Activated effector memory CD4-positive, alpha-beta T cell treated with Interleukin-2 at 50 U/mL for 16 hours (primary cell): ENCODE results near the gene GPD1.
A peak's percentile ranks its signal among the peaks of the same experiment; 100 is the strongest.
"Not testable (repeated sequence)": the region's sequence is repeated elsewhere in the genome, so short reads cannot be mapped to it uniquely, and the experiment has no call there.

Source experiments
- DNase-seq: peaks from one replicate; pipeline ENCODE4 v3.0.0-alpha.2; 2020

Gene GPD1

DNA sequence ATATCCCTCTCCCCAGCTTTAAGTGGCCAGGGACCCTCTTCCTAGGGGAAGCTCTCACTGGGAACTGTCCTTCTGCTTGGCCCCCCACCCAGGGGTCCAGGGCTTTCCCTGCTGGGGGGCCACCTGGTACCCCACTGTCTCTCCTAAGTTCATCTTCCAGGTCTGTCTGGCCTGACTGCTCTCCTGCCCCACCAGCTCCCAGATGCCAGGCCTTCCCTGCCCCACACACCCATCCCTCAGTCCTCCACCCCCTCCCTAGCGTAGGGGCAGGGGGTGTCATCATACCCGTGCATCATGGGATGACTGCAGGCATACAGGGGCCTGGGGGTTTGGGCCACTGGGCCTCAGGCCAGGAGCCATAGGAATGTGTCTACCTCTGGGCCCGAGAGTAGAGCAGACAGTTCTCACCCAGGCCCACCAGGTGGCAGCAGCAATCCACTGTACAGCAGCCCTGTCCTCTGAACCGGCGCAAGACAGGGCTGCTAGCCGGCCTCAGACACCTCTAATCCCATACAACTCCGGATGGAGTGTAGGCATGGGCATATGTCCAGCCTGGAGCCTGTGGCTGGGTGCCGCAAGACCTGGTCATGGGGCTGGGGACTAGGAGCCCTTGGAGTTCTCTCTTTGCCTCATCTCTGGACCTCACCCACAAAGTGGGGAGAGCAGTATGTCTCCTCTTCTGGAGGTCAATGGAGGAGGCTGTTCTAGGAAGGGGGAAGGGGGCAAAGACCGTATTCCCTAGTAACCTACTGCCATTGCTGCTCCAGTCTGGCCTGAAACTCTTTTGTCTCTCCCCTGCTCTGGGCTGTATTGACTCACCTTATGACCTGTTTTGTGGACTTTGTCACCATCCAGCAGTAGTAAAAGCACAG is 28.6 kb upstream of the GPD1 start:
- peak; percentile 72 for DNase-seq

DNA sequence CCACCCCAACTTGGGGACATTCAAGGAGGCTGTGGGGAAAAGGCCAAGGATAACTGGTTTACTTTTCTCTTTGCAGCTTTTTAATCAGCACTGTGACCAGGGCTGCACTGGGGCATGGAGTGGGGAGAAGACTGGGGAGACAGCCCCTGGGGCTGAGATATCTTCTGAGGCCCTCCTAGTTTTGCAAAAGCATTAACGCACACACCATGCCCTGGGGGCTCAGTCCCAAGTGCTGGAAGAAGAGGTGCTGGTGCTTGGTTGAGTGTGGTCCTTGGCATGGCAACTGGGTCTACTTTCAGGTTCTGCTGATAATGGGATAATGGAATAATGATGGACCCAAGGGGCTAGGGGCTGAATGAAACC is 28.0 kb upstream of the GPD1 start:
- DNase-seq = no peak

DNA sequence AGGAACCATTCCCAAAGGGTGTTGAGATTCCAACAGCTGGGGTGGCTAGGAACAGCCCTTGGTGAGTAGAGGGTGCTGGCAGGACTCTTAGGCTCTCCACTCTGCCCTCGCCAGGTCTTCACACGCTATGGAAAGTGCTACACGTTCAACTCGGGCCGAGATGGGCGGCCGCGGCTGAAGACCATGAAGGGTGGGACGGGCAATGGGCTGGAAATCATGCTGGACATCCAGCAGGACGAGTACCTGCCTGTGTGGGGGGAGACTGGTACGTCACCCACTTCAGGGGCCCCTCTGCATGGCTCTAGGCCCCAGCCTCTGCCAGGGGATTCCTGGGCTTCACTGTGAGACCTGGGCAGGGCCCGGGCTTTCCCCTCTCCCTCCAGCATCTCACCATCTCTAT is 26.7 kb upstream of the GPD1 start:
- DNase-seq = no peak

DNA sequence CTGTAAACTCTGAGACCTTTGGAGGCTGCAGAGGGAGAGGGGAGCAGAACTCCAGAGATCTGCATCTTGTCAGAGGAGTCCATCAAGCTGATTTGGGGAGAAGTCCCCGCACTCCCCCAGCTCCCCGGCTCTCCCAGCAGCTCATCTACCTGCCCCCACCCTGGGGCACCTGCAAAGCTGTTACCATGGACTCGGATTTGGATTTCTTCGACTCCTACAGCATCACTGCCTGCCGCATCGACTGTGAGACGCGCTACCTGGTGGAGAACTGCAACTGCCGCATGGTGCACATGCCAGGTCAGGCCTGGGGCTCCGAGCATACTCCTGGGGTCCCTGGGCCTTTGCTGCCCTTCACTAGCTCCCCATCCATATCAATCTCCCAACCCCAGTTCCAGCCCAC is 25.5 kb upstream of the GPD1 start:
- DNase-seq = no peak

DNA sequence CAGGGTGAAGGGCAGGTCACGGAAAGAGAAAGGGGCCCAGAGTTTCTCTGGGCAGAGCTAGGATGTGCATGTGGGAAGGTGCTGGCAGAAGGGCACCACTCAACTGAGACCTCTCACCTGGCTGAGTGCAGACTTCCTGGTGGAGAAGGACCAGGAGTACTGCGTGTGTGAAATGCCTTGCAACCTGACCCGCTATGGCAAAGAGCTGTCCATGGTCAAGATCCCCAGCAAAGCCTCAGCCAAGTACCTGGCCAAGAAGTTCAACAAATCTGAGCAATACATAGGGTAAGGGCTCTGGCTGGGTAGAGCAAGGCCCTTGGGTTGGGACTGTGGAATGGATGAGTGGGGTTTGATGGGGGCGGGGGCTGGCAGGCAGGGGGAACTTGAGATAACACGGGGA is 24.0 kb upstream of the GPD1 start:
- no peak for DNase-seq

DNA sequence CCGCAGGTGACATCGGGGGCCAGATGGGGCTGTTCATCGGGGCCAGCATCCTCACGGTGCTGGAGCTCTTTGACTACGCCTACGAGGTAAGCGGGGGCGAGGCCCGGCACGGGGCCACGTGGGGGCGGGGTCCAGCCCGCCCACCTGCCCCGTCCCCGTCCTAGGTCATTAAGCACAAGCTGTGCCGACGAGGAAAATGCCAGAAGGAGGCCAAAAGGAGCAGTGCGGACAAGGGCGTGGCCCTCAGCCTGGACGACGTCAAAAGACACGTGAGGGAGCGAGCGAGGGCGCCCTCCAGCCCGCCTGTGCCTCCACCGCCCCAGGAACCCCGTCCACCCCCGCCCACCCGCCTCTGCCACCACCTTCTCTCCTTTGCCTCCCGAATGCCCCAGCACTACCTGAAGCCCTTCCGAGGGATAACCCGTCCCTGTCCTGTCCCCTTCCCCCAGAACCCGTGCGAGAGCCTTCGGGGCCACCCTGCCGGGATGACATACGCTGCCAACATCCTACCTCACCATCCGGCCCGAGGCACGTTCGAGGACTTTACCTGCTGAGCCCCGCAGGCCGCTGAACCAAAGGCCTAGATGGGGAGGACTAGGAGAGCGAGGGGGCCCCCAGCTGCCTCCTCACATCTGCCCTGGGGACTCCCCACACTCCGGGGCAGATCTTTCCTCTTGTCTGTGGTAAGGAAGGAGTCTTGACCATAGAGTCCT is 22.6 kb upstream of the GPD1 start:
- DNase-seq = no peak

DNA sequence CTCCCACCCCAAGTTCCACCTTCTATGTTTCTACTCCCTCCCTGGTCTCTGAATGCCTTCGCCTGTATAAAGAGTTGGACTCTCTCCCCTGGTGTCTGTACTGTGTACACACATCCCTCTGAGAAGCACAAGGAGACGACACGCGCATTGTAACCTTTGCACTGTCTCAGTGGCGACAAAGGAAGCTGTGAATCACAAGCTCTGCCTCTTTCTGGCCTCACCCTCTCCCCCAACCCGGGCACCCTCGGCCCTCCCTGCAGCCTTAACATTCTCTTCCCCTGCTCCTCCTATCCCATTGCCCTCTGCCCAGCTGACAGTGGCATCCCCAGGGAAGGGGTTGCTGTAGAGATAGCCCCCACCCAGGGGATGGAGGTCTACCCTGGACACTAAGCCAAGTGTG is 21.2 kb upstream of the GPD1 start:
- DNase-seq = no peak

DNA sequence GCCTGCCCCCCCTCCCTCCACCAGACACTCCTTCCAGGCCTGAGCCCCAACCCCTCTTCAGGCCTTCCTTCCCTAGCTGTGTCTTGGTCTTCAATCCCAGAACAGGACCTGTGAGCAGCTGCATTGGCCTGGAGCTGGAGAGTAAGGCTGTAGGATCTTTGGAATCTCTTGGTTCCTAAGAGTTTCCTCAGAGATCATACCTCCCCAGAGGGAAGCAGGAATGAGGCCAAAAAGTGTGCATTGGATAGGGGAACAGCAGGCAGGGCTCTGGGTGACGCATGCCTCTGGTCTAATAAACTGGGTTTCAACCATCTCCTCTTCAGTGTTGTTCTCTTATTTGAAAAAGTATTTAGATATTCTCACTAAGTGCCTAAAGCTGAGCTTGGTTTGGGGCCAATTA is 20.5 kb upstream of the GPD1 start:
- no peak for DNase-seq

DNA sequence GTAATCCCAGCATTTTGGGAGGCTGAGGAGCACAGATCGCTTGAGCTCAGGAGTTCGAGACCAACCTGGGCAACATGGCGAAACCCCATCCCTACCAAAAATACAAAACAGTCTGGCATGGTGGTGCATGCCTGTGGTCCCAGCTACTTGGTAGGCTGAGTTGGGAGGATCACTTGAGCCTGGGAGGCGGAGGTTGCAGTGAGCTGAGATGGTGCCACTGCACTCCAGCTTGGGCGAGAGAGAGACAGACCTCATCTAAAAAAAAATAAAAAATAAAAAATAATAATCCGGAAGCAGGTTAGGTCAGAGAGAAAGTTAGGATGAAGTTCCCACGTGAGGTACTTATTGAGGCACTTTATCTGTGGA is 19.4 kb upstream of the GPD1 start:
- not testable (repeated sequence) for DNase-seq

DNA sequence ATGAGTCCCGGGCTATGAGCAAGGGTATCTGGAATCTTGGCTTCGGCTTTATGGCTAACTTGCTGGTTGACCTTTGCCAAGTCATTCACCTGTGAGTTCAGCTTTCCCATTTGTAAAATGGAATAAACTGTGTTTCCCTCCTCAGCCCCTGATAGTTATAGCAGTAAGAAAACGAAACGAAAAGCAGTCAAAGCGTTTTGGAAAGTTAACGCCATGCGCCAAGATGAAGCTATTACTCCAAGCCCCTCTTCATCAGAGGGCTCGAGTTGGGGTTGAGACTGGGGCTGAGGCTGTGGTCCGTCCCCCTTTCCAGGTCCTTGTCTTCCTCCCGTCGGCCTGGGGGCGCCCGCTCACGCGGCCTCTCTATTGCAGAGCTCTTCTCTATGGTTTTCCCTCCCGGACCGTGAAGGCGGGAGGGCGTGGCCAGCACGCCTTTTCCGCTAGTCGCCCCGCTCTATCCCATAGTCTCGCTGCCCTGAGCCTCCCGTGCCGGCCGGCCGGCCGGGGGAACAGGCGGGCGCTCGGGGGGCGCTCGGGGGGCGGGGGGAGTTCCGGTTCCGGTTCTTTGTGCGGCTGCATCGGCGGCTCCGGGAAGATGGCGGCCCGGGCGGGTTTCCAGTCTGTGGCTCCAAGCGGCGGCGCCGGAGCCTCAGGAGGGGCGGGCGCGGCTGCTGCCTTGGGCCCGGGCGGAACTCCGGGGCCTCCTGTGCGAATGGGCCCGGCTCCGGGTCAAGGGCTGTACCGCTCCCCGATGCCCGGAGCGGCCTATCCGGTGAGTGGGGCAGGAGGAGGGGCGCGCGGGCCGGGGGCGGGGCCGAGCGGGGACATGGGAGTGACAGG is 18.8 kb upstream of the GPD1 start, which contains the start of gene SMARCD1:
Gene SMARCD1 (plus strand): TSS at position 568 of the 840 bp plus-strand sequence. CDS start 28 bp downstream, at position 596.
- DNase-seq = peak; percentile 81

DNA sequence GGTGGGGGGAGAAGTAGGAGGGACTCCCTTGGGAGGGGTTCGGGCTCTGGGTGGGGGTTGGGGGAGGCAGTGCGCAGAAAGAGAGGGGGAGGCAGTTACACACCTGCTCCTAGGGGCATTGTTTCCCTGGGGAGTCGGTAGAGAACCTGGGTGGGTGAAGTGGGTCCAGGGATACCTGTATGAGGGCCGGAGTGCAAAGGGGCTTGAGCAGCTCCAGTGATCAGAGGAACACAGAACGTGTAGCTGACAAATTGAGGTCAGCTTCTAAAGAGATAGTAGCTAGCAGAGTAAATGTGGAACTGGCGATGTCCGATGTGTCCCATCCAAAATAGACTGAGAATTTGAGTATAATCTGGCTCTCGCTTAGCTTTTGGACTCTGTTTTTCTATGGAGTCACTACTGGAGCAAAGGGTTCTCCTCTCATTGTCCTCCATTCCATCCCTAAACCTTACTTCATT is 18.2 kb upstream of the GPD1 start:
- DNase-seq = no peak

DNA sequence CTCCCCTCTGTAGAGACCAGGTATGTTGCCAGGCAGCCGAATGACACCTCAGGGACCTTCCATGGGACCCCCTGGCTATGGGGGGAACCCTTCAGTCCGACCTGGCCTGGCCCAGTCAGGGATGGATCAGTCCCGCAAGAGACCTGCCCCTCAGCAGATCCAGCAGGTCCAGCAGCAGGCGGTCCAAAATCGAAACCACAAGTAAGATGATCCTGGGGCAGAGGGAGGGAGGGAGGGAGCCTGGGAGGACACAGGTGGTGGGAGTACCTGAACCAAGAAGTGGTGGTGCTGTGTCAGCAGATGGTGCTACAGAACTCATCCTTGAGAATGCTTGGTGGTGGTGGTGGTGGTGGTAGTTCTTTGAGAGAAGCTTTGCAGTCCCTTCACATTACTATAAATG is 17.7 kb upstream of the GPD1 start:
- DNase-seq = no peak

DNA sequence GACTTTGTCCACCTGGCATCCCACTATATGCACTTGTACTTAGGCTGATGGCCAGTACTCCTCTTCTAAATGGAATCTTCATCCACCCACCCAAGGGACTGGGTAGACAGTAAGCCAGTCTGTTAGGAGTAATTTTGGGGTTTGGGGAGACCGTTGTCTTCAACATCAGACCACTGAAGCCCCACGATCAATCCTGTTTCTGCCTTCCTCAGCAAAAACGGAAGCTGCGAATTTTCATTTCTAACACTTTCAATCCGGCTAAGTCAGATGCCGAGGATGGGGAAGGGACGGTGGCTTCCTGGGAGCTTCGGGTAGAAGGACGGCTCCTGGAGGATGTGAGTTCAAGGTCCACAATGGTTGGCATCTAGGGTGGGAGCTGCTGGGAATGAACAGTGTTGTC is 16.7 kb upstream of the GPD1 start:
- no peak for DNase-seq

DNA sequence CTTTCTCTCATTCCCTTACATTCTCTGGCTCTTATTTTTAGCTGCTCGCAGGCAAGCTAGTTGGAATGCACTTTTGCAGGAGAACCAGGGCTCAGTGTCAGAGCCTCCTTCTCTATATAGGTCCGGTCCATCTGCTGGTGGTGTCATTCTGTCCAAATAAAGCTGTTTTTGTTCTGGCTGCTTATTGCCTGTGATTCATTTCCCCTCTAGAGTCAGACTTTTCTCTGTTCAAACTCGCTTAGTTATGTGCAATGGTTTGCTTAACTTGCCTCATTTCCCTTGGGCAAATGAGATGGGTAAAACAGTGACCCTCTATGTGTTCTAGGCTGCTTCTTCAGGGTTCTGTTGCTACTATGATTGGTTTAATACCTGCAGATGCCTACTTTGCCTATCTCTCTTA is 15.8 kb upstream of the GPD1 start:
- DNase-seq = no peak

DNA sequence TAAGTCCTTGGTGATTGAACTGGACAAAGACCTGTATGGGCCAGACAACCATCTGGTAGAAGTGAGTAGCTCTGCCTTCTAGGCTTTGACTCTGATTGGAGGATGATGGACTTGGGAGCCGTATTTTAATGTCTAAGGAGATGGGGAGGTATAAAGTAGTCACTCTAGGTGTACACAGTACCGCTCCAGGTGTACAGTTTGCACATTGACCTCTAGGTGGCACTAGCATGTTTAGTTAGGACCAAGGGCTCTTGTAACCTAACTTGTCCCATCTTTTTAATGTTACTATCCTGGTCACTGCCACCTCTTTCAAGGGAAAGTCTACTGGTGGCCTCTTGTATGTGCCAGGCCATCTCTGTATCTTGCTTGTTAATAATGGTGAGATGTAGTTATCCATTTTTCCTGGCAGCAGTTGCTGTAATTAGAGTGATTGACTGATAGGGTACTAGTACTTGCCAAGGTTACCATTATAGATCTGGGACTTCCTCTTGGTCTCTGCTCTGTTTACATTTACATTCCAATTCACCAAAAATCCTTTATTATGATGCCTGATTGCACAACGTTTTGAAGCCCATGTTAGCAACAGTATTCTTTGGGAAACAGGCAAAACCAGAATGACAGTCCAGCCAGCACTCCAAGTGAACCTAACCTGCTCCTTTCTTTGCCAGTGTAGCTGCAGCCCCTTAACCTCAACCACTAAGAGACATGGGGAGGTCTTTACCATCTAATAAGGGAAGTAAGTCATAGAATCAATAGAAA is 15.1 kb upstream of the GPD1 start:
- DNase-seq = peak; percentile 21

DNA sequence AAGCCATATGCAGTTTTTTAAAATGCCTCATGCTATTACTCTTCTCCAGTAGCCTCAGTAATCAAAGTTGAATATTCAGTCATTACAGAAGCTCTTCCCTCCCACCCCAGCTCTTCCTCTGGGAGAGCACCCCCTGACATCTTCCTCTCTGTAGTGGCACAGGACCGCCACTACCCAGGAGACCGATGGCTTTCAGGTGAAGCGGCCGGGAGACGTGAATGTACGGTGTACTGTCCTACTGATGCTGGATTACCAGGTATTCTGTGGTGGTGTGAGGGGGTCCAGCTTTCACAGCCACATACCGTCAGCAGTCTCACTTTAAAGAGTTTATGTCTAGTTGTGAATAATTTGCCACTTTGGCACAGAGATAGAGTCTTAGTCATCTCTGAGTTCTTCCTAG is 14.1 kb upstream of the GPD1 start:
- DNase-seq = no peak

DNA sequence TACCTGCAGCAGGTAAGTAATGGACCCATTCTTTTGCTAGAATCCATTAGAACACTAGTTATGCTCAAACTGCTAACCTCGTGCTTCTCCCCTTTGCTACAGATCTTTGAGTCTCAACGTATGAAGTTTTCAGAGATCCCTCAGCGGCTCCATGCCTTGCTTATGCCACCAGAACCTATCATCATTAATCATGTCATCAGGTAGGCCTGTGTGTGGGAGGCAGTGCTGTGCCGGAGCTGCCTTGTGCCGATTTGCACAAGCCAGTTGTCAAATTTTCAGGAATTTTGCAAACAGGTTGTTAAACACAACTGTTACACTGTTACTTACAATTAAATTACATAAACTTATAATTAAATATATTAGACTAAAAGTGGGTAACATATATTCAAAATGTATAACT is 13.4 kb upstream of the GPD1 start:
- DNase-seq = no peak

DNA sequence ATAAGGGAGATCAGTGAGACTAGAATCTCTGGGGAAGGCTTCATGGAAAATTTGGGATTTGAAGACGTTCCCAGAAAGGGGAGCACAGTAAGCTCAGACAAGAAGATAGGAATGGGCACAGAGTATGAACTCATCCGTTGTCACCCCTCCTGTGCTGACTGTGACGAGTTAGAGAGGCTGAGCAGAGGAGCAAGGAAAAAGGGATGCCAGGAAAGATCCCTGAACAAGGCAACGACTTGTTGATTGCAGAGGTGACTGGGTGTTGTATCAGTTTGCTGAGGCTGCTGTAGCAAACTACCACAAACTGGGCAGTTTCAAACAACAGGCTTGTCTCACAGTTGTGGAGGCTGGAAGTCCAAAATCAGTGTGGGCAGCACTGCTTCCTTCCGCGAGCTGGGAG is 5.9 kb upstream of the GPD1 start:
- no peak for DNase-seq

DNA sequence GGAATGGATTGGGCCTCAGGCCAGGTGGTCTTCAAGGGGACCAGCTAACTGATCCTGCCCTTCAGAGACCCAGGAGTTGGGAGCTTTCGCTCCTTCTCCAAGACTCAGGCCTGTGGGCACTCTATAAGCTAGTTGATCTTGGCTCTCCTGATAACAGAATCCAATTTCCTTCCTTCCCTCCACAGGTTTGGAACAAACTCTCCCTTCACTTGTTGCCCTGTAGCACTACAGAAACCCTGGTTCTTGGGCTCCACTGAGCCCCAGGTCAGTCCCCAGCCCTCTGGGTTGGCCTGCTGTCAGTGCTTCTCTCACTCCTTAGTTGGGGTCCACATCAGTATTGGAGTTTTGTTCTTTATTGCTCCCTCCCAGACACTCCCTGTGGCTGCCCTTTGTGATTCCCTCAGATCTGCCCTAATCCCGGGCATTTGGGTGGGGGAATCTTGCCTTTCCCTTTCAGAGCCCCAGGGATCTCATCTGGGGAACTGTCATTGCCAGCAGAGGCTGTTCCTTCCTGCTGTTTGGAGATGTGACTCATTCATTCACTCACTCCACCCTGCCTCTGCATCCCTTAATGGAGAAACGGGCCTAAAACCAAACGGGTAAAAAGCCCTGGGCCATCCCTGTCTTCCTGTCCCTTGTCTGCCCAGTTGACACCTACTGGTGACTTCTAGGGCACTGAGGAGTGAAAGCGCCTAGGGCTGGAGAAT is 4.4 kb upstream of the GPD1 start:
- no peak for DNase-seq

DNA sequence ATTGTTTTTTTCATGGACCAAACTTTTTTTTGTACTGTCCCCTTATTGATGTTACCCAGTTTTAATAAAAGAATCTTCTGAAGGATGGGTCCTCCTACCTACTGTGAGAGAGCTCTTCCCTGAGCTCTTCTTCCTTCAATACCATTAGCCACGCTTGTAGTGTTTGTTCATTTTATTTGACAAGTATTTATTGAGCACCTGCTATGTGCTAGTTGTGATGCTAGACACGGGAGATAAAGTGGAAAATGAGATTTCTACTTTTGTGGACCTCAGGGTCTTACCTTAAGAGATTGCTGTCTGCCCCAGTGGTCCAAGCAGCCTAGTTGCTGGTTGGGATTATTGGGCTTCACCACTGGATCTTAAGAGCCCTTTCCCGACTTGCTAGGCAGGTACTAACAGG is 3.2 kb upstream of the GPD1 start:
- DNase-seq = no peak

DNA sequence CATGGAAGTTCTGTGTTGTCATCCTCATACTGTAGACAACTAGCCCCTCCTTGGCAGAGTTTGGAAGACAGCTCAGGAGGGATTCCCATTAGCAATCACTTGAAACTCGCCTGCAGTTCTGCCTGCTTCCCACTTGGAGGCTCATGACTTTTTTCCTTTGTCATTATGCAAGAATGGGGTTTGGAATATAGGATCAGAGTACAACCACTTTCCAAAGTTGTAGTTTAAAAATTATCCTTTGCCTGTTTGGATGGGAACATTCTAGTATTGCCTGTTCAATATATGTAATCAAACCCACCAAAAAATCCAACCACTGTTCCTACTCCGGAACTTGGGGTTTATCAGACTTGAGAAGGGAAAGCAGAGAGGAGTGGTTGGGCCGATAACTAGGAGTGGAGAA is 2.1 kb upstream of the GPD1 start:
- no peak for DNase-seq

DNA sequence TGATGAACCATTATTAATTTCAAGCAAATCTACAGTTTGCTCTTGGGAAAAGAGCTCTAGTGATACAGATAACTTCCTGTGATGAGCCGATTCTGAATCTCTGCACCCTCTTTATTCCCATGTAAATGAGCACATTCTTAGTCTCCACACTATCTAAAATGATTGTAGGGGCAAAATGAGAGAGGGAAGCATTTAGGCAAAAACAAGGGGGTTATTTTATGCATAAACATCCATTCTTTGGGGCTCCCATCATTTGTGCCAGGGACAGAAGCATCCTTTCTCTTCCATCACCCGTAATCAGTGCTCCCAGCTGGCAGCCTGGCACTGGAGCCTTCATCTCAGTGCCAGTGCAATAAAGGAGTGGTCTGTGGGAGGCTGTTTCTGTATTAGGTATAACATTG is 1.7 kb upstream of the GPD1 start:
- DNase-seq = no peak
